H9 (cell line): ENCODE data around the gene NACAD. TPM values are rescaled to one million over a fixed set of nuclear protein-coding genes. Genes with fewer than 3 reads are reported as not detected.
A peak's percentile ranks its signal among the peaks of the same experiment; 100 is the strongest.

Experiments
- DNase-seq: peaks from one replicate; pipeline ENCODE4 v3.0.0-alpha.2; 2017
- H2AFZ ChIP-seq: one replicate; pipeline ENCODE4 v1.6.1; 2013; ENCODE audit warnings: mild to moderate bottlenecking, low read length, control low read depth, moderate library complexity
- H2AK5ac ChIP-seq: 2 replicates; pipeline ENCODE4 v1.6.1; 2013; ENCODE audit warnings: low read length, control low read depth, mixed read lengths; ENCODE audit not compliant: insufficient read length
- H2BK120ac ChIP-seq: one replicate; pipeline ENCODE4 v1.6.1; 2013; ENCODE audit warnings: low read depth, mild to moderate bottlenecking, low read length, control low read depth, inconsistent platforms; ENCODE audit not compliant: poor library complexity, severe bottlenecking
- H2BK12ac ChIP-seq: 2 replicates; pipeline ENCODE4 v1.6.1; 2013; ENCODE audit warnings: low read length, control low read depth, mixed read lengths, low read depth; ENCODE audit not compliant: insufficient read length
- H2BK15ac ChIP-seq: 2 replicates; pipeline ENCODE4 v1.6.1; 2013; ENCODE audit warnings: low read depth, low read length, control low read depth
- H2BK20ac ChIP-seq: one replicate; pipeline ENCODE4 v1.6.1; 2013; ENCODE audit warnings: low read depth, mild to moderate bottlenecking, low read length, control low read depth, inconsistent platforms; ENCODE audit not compliant: poor library complexity, severe bottlenecking
- H2BK5ac ChIP-seq: 2 replicates; pipeline ENCODE4 v1.6.1; 2013; ENCODE audit warnings: low read length, control low read depth, mixed read lengths; ENCODE audit not compliant: insufficient read length
- H3K14ac ChIP-seq: 2 replicates; pipeline ENCODE4 v1.6.1; 2013; ENCODE audit warnings: low read length, control low read depth; ENCODE audit not compliant: insufficient read depth
- H3K18ac ChIP-seq: 2 replicates; pipeline ENCODE4 v1.6.1; 2013; ENCODE audit warnings: low read depth, mild to moderate bottlenecking, mixed read lengths, low read length, control low read depth; ENCODE audit not compliant: insufficient read length
- H3K23ac ChIP-seq: 2 replicates; pipeline ENCODE4 v1.6.1; 2013; ENCODE audit warnings: low read length, control low read depth, mixed read lengths, low read depth; ENCODE audit not compliant: insufficient read length
- H3K23me2 ChIP-seq: 2 replicates; pipeline ENCODE4 v1.6.1; 2013; ENCODE audit warnings: low read depth, mild to moderate bottlenecking, mixed read lengths, low read length, control low read depth; ENCODE audit not compliant: insufficient read length, poor library complexity, severe bottlenecking
- H3K27ac ChIP-seq: 2 replicates; pipeline ENCODE4 v1.5.1; 2013; ENCODE audit warnings: low read length, control low read depth, mixed read lengths, low read depth; ENCODE audit not compliant: insufficient read length
- H3K27me3 ChIP-seq: 2 replicates; pipeline ENCODE4 v1.6.1; 2013; ENCODE audit warnings: low read length, control low read depth, inconsistent platforms; ENCODE audit not compliant: insufficient read depth
- H3K4ac ChIP-seq: 2 replicates; pipeline ENCODE4 v1.6.1; 2013; ENCODE audit warnings: low read depth, mild to moderate bottlenecking, control low read depth, inconsistent platforms, low read length, moderate library complexity
- H3K4me1 ChIP-seq: 2 replicates; pipeline ENCODE4 v1.6.1; 2013; ENCODE audit warnings: low read length, control low read depth, inconsistent platforms; ENCODE audit not compliant: insufficient read depth
- H3K4me2 ChIP-seq: 2 replicates; pipeline ENCODE4 v1.6.1; 2013; ENCODE audit warnings: low read length, control low read depth, mixed read lengths; ENCODE audit not compliant: insufficient read length, insufficient read depth
- H3K56ac ChIP-seq: 2 replicates; pipeline ENCODE4 v1.6.1; 2013; ENCODE audit warnings: low read depth, mild to moderate bottlenecking, mixed read lengths, low read length, control low read depth; ENCODE audit not compliant: insufficient read length
- H3K79me1 ChIP-seq: 2 replicates; pipeline ENCODE4 v1.6.1; 2013; ENCODE audit warnings: low read depth, mild to moderate bottlenecking, moderate library complexity, low read length, control low read depth, inconsistent platforms; ENCODE audit not compliant: insufficient read depth, poor library complexity, severe bottlenecking
- H3K79me2 ChIP-seq: 2 replicates; pipeline ENCODE4 v1.6.1; 2013; ENCODE audit warnings: low read length, control low read depth, inconsistent platforms; ENCODE audit not compliant: insufficient read depth
- H3K9ac ChIP-seq: 2 replicates; pipeline ENCODE4 v1.6.1; 2013; ENCODE audit warnings: low read length, control low read depth, mixed read lengths; ENCODE audit not compliant: insufficient read length; ENCODE audit errors: extremely low read depth
- H3K9me3 ChIP-seq: one replicate; pipeline ENCODE4 v1.6.1; 2013; ENCODE audit warnings: low read depth, low read length, inconsistent platforms; ENCODE audit not compliant: control insufficient read depth
- H3T11ph ChIP-seq: one replicate; pipeline ENCODE4 v1.6.1; 2013; ENCODE audit warnings: mild to moderate bottlenecking, low read length, control low read depth, inconsistent platforms
- H4K20me1 ChIP-seq: one replicate; pipeline ENCODE4 v1.6.1; 2013; ENCODE audit not compliant: control insufficient read depth, insufficient read length, insufficient read depth
- H4K5ac ChIP-seq: 2 replicates; pipeline ENCODE4 v1.6.1; 2013; ENCODE audit warnings: low read depth, mild to moderate bottlenecking, mixed read lengths, low read length, control low read depth; ENCODE audit not compliant: insufficient read length
- H4K8ac ChIP-seq: replicated peaks from 2 replicates; pipeline ENCODE4 v1.6.1; 2013; ENCODE audit warnings: low read length, control low read depth, mixed read lengths, low read depth; ENCODE audit not compliant: insufficient read length
- H4K91ac ChIP-seq: 2 replicates; pipeline ENCODE4 v1.6.1; 2013; ENCODE audit warnings: low read depth, mild to moderate bottlenecking, moderate library complexity, mixed read lengths, low read length, control low read depth; ENCODE audit not compliant: insufficient read length
- H3K27ac Mint-ChIP-seq, 3 experiments: 2 replicates in 2 of 3; 3 replicates in 1 of 3; pipeline ENCODE4 v1.8.0; 2020 to 2021; ENCODE audit warnings: mixed read lengths in 3 of 3, mild to moderate bottlenecking in 1 of 3, moderate library complexity in 1 of 3
- H3K27me3 Mint-ChIP-seq: 2 replicates; pipeline ENCODE4 v1.8.0; 2021; ENCODE audit warnings: low read depth, mild to moderate bottlenecking, moderate library complexity, mixed read lengths
- H3K36me3 Mint-ChIP-seq, 3 experiments: 2 replicates in 2 of 3; 3 replicates in 1 of 3; pipeline ENCODE4 v1.8.0; 2020 to 2021; ENCODE audit warnings: low read depth in 3 of 3, mixed read lengths in 3 of 3; ENCODE audit not compliant: insufficient read depth in 1 of 3
- H3K4me1 Mint-ChIP-seq, 2 experiments: 2 replicates each; pipeline ENCODE4 v1.8.0; 2020; ENCODE audit warnings: mixed read lengths in 2 of 2
- H3K4me3 Mint-ChIP-seq, 2 experiments: 2 replicates in 1 of 2; 3 replicates in 1 of 2; pipeline ENCODE4 v1.8.0; 2020 to 2021; ENCODE audit warnings: mild to moderate bottlenecking in 2 of 2, mixed read lengths in 2 of 2, moderate library complexity in 1 of 2
- H3K9me3 Mint-ChIP-seq, 2 experiments: 2 replicates in 1 of 2; 3 replicates in 1 of 2; pipeline ENCODE4 v1.8.0; 2020; ENCODE audit warnings: mild to moderate bottlenecking in 2 of 2, mixed read lengths in 2 of 2, moderate library complexity in 1 of 2
- WGBS: extraction: QIAGEN DNeasy Blood & Tissue Kit; methylation state at CpG from one replicate; pipeline ENCODE4 v1.1.7; 2013; ENCODE audit warnings: missing lambda C conversion rate, low lambda C conversion rate, mixed read lengths; ENCODE audit not compliant: insufficient read length; ENCODE audit errors: extremely low coverage; 5-methylcytosine and 5-hydroxymethylcytosine counted together
- total RNA-seq: library from RNA; stranded (reverse); gene quantifications from 2 replicates; pipeline ENCODE4 v1.2.1, GENCODE V29; 2021
- TF ChIP-seq, protein P1 (sequence below): fragments of 200-600 bp; sonication (generic); conservative IDR thresholded peaks from 3 replicates; pipeline ENCODE4 v1.8.0; 2021; ENCODE audit warnings: antibody characterized with exemption, mild to moderate bottlenecking

NACAD gene
- total RNA-seq, 1 experiment from 2014 or later = 8.0 TPM

DNA sequence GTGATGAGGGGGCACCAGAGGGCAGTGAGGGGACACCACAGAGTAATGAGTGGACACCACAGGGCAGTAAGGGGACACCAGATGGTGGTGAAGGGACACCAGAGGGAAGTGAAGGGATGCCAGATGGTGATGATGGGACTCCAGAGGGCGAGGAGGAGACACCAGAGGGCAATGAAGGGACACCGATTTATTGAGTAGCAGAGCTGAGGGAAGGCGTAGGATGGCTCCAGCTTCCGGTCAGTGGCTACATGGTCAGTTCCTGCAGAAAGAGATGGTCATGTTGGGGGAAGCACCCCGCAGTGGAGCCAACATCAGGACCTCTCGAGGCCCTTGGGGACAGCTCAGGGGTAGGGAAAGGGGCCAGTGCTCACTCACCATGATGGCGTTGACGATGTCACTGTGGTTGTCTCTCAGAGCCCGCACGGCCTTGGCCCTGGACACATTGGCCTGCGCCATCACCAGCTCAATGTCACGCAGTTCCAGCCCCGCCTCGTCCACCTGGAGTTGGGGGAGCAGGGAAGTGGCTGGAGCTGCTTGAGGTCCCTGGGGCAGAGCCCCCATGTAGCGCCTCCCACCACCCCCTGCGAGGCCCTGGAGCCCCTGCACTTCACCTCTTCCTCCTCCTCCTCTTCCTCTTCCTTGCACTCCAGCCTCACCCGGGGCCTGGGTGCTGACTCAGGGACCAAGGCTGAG is 8.4 kb downstream of the NACAD start:
- no CpG with 5 or more reads among the region's 17 CpGs for WGBS
- Histone ChIP-seq H3K79me1 (no peaks in the 10 kb centered on the region), H2AK5ac (no peak overlapping the region), H3K9ac (no peak overlapping the region), H3K4me1 (no peaks in the 10 kb centered on the region), H3K79me2 (no peaks in the 10 kb centered on the region), H2BK20ac (no peak overlapping the region), H3T11ph (no peak overlapping the region), H2BK15ac (no peak overlapping the region), H3K23me2 (no peaks in the 10 kb centered on the region), H3K18ac (no peak overlapping the region), H2BK120ac (no peak overlapping the region), H3K27ac (no peak overlapping the region), H2BK5ac (no peak overlapping the region), H3K23ac (no peak overlapping the region), H3K27me3 (no peaks in the 10 kb centered on the region), H3K56ac (no peak overlapping the region), H4K8ac (no peak overlapping the region), H3K9me3 (no peaks in the 10 kb centered on the region), H4K5ac (no peak overlapping the region), H3K14ac (no peak overlapping the region; the same call in 1 of the 2 replicates), H4K91ac (no peak overlapping the region), H2BK12ac (no peak overlapping the region), H3K4me2 (no peak overlapping the region), H3K4ac (no peak overlapping the region), H2AFZ (no peak overlapping the region), H4K20me1 (no peaks in the 10 kb centered on the region)
- TF ChIP-seq, protein P1, sequence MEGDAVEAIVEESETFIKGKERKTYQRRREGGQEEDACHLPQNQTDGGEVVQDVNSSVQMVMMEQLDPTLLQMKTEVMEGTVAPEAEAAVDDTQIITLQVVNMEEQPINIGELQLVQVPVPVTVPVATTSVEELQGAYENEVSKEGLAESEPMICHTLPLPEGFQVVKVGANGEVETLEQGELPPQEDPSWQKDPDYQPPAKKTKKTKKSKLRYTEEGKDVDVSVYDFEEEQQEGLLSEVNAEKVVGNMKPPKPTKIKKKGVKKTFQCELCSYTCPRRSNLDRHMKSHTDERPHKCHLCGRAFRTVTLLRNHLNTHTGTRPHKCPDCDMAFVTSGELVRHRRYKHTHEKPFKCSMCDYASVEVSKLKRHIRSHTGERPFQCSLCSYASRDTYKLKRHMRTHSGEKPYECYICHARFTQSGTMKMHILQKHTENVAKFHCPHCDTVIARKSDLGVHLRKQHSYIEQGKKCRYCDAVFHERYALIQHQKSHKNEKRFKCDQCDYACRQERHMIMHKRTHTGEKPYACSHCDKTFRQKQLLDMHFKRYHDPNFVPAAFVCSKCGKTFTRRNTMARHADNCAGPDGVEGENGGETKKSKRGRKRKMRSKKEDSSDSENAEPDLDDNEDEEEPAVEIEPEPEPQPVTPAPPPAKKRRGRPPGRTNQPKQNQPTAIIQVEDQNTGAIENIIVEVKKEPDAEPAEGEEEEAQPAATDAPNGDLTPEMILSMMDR = no peak
- peak; percentile 22 for DNase-seq
- H3K9me3 Mint-ChIP-seq = peaks cover 0 to 3% of the 10 kb centered on the region in 2 experiments; a peak in 2 of 5 replicates
- peaks cover 0 to 18% (median 4%) of the 10 kb centered on the region in 3 experiments; a peak in 6 of 7 replicates for H3K36me3 Mint-ChIP-seq
- peaks cover 4% of the 10 kb centered on the region; the same call in 1 of the 2 replicates for H3K27me3 Mint-ChIP-seq
- H3K27ac Mint-ChIP-seq = no peak overlapping the region; a peak in 2 of 7 replicates
- H3K4me1 Mint-ChIP-seq = no peaks in the 10 kb centered on the region
- H3K4me3 Mint-ChIP-seq = no peak overlapping the region
